A673 (cell line): ENCODE results near the gene SMAD5.

Experiments used
- CTCF ChIP-seq: fragments of 300-800, 200-600 bp; sonication (generic); conservative IDR thresholded peaks from 2 replicates; pipeline ENCODE4 v1.5.1; 2017; ENCODE audit warnings: low read depth, mild to moderate bottlenecking, antibody characterized with exemption, low read length, moderate library complexity, mixed read lengths
- EZH2 ChIP-seq: fragments of 200-600 bp; sonication (generic); IDR thresholded peaks from 2 replicates; pipeline ENCODE4 v1.6.1; 2017; ENCODE audit warnings: borderline replicate concordance, low read depth, mild to moderate bottlenecking, mixed read lengths, antibody characterized with exemption, low read length; ENCODE audit not compliant: poor library complexity, severe bottlenecking

- TF ChIP-seq CTCF = no peak
- no peak for TF ChIP-seq EZH2
Measured at GRCh38 chr5:136086783-136087566, 45.7 kb upstream of the SMAD5 start.
